RWPE1 (cell line): ENCODE results near the gene GALNTL6.
"Not testable (repeated sequence)": the region's sequence is repeated elsewhere in the genome, so short reads cannot be mapped to it uniquely, and the experiment has no call there.

Experiments
- CTCF ChIA-PET: fragments of 350-600 bp; sonication (Branson Sonifier 250); formaldehyde crosslinking; extraction: SDS; loops from one replicate; lab custom pipeline; 2021; lab: Yijun Ruan, JAX
- POLR2A ChIA-PET: fragments of 400-600 bp; formaldehyde crosslinking; extraction: SDS; loops from one replicate; lab custom pipeline; 2020; ENCODE audit warnings: antibody characterized with exemption; ENCODE audit not compliant: low non-redundant PET; lab: Yijun Ruan, JAX
- DNase-seq: peaks from one replicate; pipeline ENCODE4 v3.0.0; 2012; ENCODE audit warnings: low spot score
- H3K27ac ChIP-seq: fragments of 450-650 bp; 2 replicates; pipeline ENCODE4 v1.5.1; 2017
- TF ChIP-seq, protein P1 (sequence below): fragments of 450-650 bp; conservative IDR thresholded peaks from 2 replicates; pipeline ENCODE4 v1.5.1; 2017; ENCODE audit warnings: low read depth, mild to moderate bottlenecking

The GALNTL6 gene

DNA sequence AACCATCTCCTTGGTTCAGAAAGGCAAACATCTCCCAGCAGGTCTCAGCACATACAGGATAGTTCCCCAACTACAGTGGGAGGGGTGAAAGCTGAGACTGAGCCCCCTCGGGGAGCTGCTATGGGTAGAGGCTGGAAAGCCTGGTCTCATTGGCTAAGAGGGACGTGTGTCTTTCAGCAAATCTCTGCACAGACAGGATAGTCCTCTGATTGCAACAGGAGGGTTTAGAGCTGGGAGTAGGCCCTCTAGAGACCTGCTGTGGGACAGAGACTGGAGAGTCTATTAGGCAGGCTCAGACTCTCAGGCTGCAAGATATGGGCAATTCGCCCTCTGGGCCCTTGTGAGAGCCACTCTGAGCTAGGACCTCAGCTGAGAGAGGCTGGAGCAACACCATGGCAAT lies 1083.8 kb downstream of the GALNTL6 start:
- CTCF ChIA-PET = no interaction called here
- no peak overlapping the region for H3K27ac ChIP-seq
- TF ChIP-seq, protein P1, sequence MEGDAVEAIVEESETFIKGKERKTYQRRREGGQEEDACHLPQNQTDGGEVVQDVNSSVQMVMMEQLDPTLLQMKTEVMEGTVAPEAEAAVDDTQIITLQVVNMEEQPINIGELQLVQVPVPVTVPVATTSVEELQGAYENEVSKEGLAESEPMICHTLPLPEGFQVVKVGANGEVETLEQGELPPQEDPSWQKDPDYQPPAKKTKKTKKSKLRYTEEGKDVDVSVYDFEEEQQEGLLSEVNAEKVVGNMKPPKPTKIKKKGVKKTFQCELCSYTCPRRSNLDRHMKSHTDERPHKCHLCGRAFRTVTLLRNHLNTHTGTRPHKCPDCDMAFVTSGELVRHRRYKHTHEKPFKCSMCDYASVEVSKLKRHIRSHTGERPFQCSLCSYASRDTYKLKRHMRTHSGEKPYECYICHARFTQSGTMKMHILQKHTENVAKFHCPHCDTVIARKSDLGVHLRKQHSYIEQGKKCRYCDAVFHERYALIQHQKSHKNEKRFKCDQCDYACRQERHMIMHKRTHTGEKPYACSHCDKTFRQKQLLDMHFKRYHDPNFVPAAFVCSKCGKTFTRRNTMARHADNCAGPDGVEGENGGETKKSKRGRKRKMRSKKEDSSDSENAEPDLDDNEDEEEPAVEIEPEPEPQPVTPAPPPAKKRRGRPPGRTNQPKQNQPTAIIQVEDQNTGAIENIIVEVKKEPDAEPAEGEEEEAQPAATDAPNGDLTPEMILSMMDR = no peak
- no peak for DNase-seq
- POLR2A ChIA-PET = no interaction called here

DNA sequence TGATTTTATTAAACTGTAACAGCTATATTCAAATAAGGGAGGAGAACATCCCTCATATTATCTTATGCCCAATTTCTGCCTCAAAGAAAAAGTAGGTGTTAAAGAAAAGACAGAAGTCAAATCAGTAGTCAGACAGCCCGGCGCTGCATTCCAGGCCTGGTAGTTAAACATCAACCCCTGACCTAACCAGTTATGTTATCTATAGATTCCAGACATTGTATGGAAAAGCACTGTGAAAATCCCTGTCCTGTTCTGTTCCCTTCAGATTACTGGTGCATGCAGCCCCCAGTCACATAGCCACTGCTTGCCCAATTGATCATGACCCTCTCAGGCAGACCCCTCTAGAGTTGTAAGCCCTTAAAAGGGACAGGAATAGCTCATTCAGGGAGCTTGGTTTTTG lies 1085.5 kb downstream of the GALNTL6 start:
- ChIA-PET POLR2A (no interaction called here), CTCF (interaction anchor here (0.7 kb wide), 1 partner anchor 26 kb away, joined by 4 read pairs; no protein-coding TSS in a partner anchor)
- TF ChIP-seq, protein P1 = no peak
- no peak for DNase-seq
- H3K27ac ChIP-seq = no peak overlapping the region

DNA sequence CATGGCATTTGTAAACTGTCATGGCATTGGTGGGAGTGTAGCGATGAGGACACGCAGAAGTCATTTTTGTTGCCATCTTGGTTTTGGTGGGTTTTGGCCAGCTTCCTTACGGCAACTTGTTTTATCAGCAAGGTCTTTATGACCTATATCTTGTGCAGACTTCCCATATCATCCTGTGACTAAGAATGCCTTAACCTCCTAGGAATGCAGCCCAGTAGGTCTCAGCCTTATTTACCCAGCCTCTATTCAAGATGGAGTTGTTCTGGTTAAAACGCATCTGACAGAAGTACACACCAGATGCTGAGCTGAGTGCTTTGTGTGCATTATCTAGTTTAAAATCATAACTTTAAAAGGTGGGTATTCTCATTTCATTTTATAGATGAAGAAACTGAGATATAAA lies 1086.7 kb downstream of the GALNTL6 start:
- H3K27ac ChIP-seq = no peak overlapping the region
- CTCF ChIA-PET = no interaction called here
- POLR2A ChIA-PET = interaction anchor here (0.6 kb wide), 1 partner anchor 55 kb away, joined by 6 read pairs; no protein-coding TSS in a partner anchor
- DNase-seq = no peak
- TF ChIP-seq, protein P1 = no peak

DNA sequence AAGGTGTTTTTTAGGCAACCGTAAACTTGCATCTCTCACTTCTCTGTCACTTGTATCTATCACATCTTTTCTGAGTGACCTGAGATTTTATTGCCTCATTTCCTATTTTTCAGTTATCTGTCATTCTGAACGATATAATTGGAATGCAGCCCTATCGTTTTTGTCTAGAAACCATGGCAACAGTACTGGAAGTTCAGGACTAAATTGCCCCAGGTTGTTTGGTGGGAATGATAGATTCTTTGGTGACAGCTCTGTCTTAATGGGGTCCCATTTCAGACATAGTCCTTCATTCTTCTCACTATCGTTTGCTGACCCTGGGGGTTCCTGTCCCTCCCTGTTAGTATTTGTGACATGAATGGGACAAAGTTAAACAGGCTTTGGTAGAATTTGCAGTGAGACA lies 1087.7 kb downstream of the GALNTL6 start:
- H3K27ac ChIP-seq = no peak overlapping the region
- DNase-seq = no peak
- TF ChIP-seq, protein P1 = no peak
- ChIA-PET POLR2A (no interaction called here), CTCF (interaction anchor here (0.6 kb wide), 2 partner anchors 8 to 119 kb away, joined by 3 read pairs; no protein-coding TSS in a partner anchor)

DNA sequence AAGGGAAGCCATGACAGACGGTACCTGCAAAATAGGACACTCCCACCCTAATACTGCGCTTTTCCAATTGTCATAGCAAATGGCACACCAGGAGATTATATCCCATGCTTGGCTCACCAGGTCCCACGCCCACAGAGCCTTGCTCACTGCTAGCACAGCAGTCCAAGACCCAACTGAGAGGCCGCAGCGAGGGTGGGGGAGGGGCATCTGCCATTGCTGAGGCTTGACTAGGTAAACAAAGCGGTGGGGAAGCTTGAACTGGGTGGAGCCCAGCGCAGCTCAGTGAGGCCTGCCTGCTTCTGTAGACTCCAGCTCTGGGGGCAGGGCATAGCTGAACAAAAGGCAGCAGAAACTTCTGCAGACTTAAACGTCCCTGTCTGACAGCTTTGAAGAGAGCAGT lies 1099.3 kb downstream of the GALNTL6 start:
- DNase-seq, CTCF ChIA-PET, POLR2A ChIA-PET, H3K27ac ChIP-seq: not testable (repeated sequence)

DNA sequence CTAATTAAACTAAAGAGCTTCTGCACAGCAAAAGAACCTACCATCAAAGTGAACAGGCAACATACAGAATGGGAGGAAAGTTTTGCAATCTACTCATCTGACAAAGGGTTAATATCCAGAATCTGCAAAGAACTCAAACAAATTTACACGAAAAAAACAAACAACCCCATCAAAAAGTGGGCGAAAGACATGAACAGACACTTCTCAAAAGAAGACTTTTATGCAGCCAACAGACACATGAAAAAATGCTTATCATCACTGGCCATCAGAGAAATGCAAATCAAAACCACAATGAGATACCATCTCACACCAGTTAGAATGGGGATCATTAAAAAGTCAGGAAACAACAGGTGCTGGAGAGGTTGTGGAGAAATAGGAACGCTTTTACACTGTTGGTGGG lies 1104.2 kb downstream of the GALNTL6 start:
- CTCF ChIA-PET, POLR2A ChIA-PET, DNase-seq, H3K27ac ChIP-seq: not testable (repeated sequence)

DNA sequence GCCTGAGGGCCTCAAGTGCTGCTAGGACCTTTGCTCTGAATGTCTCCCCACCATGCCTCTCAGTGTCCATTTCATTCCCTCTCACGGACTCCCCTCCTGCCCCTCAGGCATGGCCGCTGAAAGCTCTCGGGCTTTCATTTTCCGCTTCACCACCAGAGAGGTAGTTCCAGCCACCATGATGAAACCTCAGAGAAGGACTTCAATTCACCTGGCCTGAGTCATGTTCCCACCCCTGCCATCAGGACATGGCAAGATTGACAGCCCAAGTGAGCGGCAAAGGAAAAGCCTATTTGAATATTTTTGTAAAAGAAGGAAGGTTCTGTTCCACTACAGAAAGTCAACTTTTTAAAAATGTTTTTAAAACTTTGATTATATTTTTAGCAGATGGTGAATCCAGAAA lies 1106.1 kb downstream of the GALNTL6 start:
- no peak overlapping the region for H3K27ac ChIP-seq
- POLR2A ChIA-PET = no interaction called here
- TF ChIP-seq, protein P1 = no peak
- DNase-seq = no peak
- CTCF ChIA-PET = no interaction called here
